Mammary epithelial cell (primary cell): ENCODE data around the gene DMAC2L.

Source experiments
- EZH2 ChIP-seq: IDR thresholded peaks from 2 replicates; pipeline ENCODE4 v1.6.1; 2012; ENCODE audit warnings: low read length, inconsistent platforms, borderline replicate concordance
- TF ChIP-seq, protein P1 (sequence below), 2 donors: IDR thresholded peaks in 1 of 2; conservative IDR thresholded peaks in 1 of 2; 2 replicates each; pipeline ENCODE4 v1.5.1; 2011 to 2012; ENCODE audit warnings: inconsistent platforms in 2 of 2, low read length in 2 of 2, mild to moderate bottlenecking in 2 of 2, control low read depth in 1 of 2, low read depth in 1 of 2; ENCODE audit not compliant: insufficient read depth in 1 of 2; ENCODE audit errors: extremely low read depth in 1 of 2

- TF ChIP-seq, protein P1, sequence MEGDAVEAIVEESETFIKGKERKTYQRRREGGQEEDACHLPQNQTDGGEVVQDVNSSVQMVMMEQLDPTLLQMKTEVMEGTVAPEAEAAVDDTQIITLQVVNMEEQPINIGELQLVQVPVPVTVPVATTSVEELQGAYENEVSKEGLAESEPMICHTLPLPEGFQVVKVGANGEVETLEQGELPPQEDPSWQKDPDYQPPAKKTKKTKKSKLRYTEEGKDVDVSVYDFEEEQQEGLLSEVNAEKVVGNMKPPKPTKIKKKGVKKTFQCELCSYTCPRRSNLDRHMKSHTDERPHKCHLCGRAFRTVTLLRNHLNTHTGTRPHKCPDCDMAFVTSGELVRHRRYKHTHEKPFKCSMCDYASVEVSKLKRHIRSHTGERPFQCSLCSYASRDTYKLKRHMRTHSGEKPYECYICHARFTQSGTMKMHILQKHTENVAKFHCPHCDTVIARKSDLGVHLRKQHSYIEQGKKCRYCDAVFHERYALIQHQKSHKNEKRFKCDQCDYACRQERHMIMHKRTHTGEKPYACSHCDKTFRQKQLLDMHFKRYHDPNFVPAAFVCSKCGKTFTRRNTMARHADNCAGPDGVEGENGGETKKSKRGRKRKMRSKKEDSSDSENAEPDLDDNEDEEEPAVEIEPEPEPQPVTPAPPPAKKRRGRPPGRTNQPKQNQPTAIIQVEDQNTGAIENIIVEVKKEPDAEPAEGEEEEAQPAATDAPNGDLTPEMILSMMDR (conservative IDR thresholded peaks at IDR 0.05 in 1 of 2, IDR thresholded peaks at IDR 0.05 in 1 of 2; ENCODE audit: extremely low read depth in 1 of 2, insufficient read depth in 1 of 2, low read depth in 1 of 2, low read length in 2 of 2): no peak
- no peak for TF ChIP-seq EZH2
Measured at GRCh38 chr14:50320283-50320682, 8.2 kb downstream of the DMAC2L start.
